HEK293T (cell line): ENCODE measurements around the gene PRG2.

Experiments
- ARNT ChIP-seq: fragments of 450-650 bp; IDR thresholded peaks from 2 replicates; pipeline ENCODE4 v1.6.1; 2017; ENCODE audit warnings: mild to moderate bottlenecking
- BHLHE40 ChIP-seq: fragments of 450-650 bp; IDR thresholded peaks from 2 replicates; pipeline ENCODE4 v1.6.1; 2016; ENCODE audit warnings: mild to moderate bottlenecking, moderate library complexity, borderline replicate concordance
- CTBP1 ChIP-seq: fragments of 450-650 bp; IDR thresholded peaks from 2 replicates; pipeline ENCODE4 v1.6.1; 2016; ENCODE audit warnings: borderline replicate concordance
- ELF4 ChIP-seq: fragments of 450-650 bp; IDR thresholded peaks from 2 replicates; pipeline ENCODE4 v1.6.1; 2017; ENCODE audit warnings: antibody characterized with exemption
- NFRKB ChIP-seq: fragments of 450-650 bp; IDR thresholded peaks from 2 replicates; pipeline ENCODE4 v1.6.1; 2016; ENCODE audit warnings: mild to moderate bottlenecking, moderate library complexity
- SP1 ChIP-seq: fragments of 450-650 bp; IDR thresholded peaks from 2 replicates; pipeline ENCODE4 v1.6.1; 2017
- SUZ12 ChIP-seq: fragments of 450-650 bp; IDR thresholded peaks from 2 replicates; pipeline ENCODE4 v1.6.1; 2016; ENCODE audit warnings: mild to moderate bottlenecking
- TARDBP ChIP-seq: fragments of 450-650 bp; IDR thresholded peaks from 2 replicates; pipeline ENCODE4 v1.6.1; 2016

- TF ChIP-seq ELF4 (no peak), TARDBP (no peak), NFRKB (no peak), SUZ12 (no peak), CTBP1 (no peak), SP1 (no peak), BHLHE40 (no peak), ARNT (no peak)
Measured at GRCh38 chr11:57416436-57416835, 26.0 kb upstream of the PRG2 start.
